PC-3 (cell line): Measurements from ENCODE around the gene ST6GALNAC3. TPM values are rescaled to one million over a fixed set of nuclear protein-coding genes. Genes with fewer than 3 reads are reported as not detected.

Experiments used
- ATAC-seq: fragments of 200-7000 bp; cut with Tn5 transposase; 2 replicates; pipeline ENCODE4 v1.9.1; 2020; ENCODE audit warnings: mild to moderate bottlenecking, moderate library complexity
- BruUV-seq: library from RNA; stranded (reverse); fragments of 400-500 nt; replicated peaks from 2 replicates; lab custom pipeline; 2021; lab: Mats Ljungman, UMichigan
- CTCF ChIA-PET: fragments of 300-600 bp; sonication (Branson Sonifier 250); formaldehyde crosslinking; loops from one replicate; lab custom pipeline; 2022; ENCODE audit warnings: antibody characterized with exemption; lab: Charles Lee
- POLR2A ChIA-PET: fragments of 300-600 bp; sonication (Branson Sonifier 250); formaldehyde crosslinking; loops from one replicate; lab custom pipeline; 2022; ENCODE audit warnings: antibody characterized with exemption; ENCODE audit not compliant: unreplicated experiment; lab: Charles Lee
- DNase-seq: peaks from one replicate; pipeline ENCODE4 v3.0.0-alpha.2; 2015
- H2AFZ ChIP-seq: fragments of 300-600 bp; sonication (generic); 2 replicates; pipeline ENCODE4 v1.6.0; 2016; ENCODE audit warnings: antibody characterized with exemption, low read length
- H3F3A ChIP-seq: fragments of 300-600 bp; sonication (generic); one replicate; pipeline ENCODE4 v1.6.0; 2017; ENCODE audit warnings: antibody characterized with exemption, low read length, control low read depth, mild to moderate bottlenecking; ENCODE audit not compliant: unreplicated experiment
- H3K27ac ChIP-seq: fragments of 300-600 bp; sonication (generic); 2 replicates; pipeline ENCODE4 v1.5.1; 2016; ENCODE audit warnings: mild to moderate bottlenecking, low read length
- H3K27me3 ChIP-seq: fragments of 300-600 bp; sonication (generic); 2 replicates; pipeline ENCODE4 v1.6.1; 2016; ENCODE audit warnings: low read length, mixed read lengths
- H3K36me3 ChIP-seq: fragments of 300-600 bp; sonication (generic); 2 replicates; pipeline ENCODE4 v1.6.1; 2016; ENCODE audit warnings: low read depth, mixed run types, low read length, mixed read lengths
- H3K4me1 ChIP-seq: fragments of 300-600 bp; sonication (generic); 2 replicates; pipeline ENCODE4 v1.5.1; 2016; ENCODE audit warnings: low read length; ENCODE audit not compliant: insufficient read depth
- H3K4me2 ChIP-seq: fragments of 300-600 bp; sonication (generic); 2 replicates; pipeline ENCODE4 v1.6.0; 2016; ENCODE audit warnings: low read length
- H3K4me3 ChIP-seq: fragments of 300-600 bp; sonication (generic); 2 replicates; pipeline ENCODE4 v1.5.1; 2016; ENCODE audit warnings: mild to moderate bottlenecking, low read length, mixed read lengths
- H3K79me2 ChIP-seq: fragments of 300-600 bp; sonication (generic); 2 replicates; pipeline ENCODE4 v1.6.1; 2017; ENCODE audit warnings: low read length, mixed read lengths
- H3K9ac ChIP-seq: fragments of 300-600 bp; sonication (generic); 2 replicates; pipeline ENCODE4 v1.6.0; 2016; ENCODE audit warnings: mild to moderate bottlenecking, low read length
- H3K9me2 ChIP-seq: fragments of 300-600 bp; sonication (generic); replicated peaks from 2 replicates; pipeline ENCODE4 v1.6.1; 2016; ENCODE audit warnings: mixed run types, low read length, mixed read lengths
- H3K9me3 ChIP-seq: fragments of 300-600 bp; sonication (generic); 2 replicates; pipeline ENCODE4 v1.6.1; 2016; ENCODE audit warnings: low read length, mixed read lengths
- H4K20me1 ChIP-seq: fragments of 300-600 bp; sonication (generic); 2 replicates; pipeline ENCODE4 v1.6.1; 2016; ENCODE audit warnings: low read length, mixed read lengths
- CTCF ChIP-seq: fragments of 300-600 bp; sonication (generic); conservative IDR thresholded peaks from 2 replicates; pipeline ENCODE4 v1.5.1; 2017; ENCODE audit warnings: antibody characterized with exemption, low read depth, mild to moderate bottlenecking, low read length
- EZH2 ChIP-seq: fragments of 300-600 bp; sonication (generic); IDR thresholded peaks from one replicate; pipeline ENCODE4 v1.6.1; 2017; ENCODE audit warnings: antibody characterized with exemption, mild to moderate bottlenecking, low read length; ENCODE audit not compliant: unreplicated experiment
- EZH2phosphoT487 ChIP-seq: fragments of 300-600 bp; sonication (generic); IDR thresholded peaks from 2 replicates; pipeline ENCODE4 v1.6.1; 2018; ENCODE audit warnings: mild to moderate bottlenecking, antibody characterized with exemption, low read length, borderline replicate concordance
- intact Hi-C: fragments of 100-400 bp; cut with micrococcal nuclease; formaldehyde crosslinking; loops from 2 replicates; pipeline ENCODE4 v1.9.0; 2023
- total RNA-seq: library from RNA; depleted of rRNA; stranded (reverse); fragments of >200 nt; gene quantifications from 2 replicates; pipeline ENCODE4 v1.2.3, GENCODE V29; 2014

Gene ST6GALNAC3
- total RNA-seq, 1 experiment from 2014 or later, result not detected

GRCh38 chr1:76583235-76583868 is 508.8 kb downstream of the ST6GALNAC3 start:
- Histone ChIP-seq H3K36me3 (no peaks in the 10 kb centered on the region), H3K4me2 (no peak overlapping the region), H3K4me1 (no peaks in the 10 kb centered on the region), H3K9me3 (no peaks in the 10 kb centered on the region), H3K9me2 (no peaks in the 10 kb centered on the region), H3K27ac (no peak overlapping the region), H4K20me1 (no peaks in the 10 kb centered on the region), H2AFZ (no peak overlapping the region), H3K79me2 (no peaks in the 10 kb centered on the region), H3K4me3 (no peak overlapping the region), H3K9ac (no peak overlapping the region), H3K27me3 (peaks cover 11% of the 10 kb centered on the region), H3F3A (no peaks in the 10 kb centered on the region)
- TF ChIP-seq EZH2, result no peak
- no peak for TF ChIP-seq CTCF
- TF ChIP-seq EZH2phosphoT487, result no peak
- intact Hi-C loops, result no loop called here
- CTCF ChIA-PET, result no interaction called here
- DNase-seq (no peak), ATAC-seq (no peak)
- BruUV-seq, result no TSS peak
- POLR2A ChIA-PET, result no interaction called here

- H3K27me3 ChIP-seq, result peaks cover 11% of the 10 kb centered on the region
- intact Hi-C loops, result no loop called here
- no peaks in the 10 kb centered on the region for H3K36me3 ChIP-seq
- H3K4me2 ChIP-seq, result no peak overlapping the region
- H3K9me2 ChIP-seq, result no peaks in the 10 kb centered on the region
- H3K4me3 ChIP-seq, result no peak overlapping the region
- ChIA-PET CTCF (no interaction called here), POLR2A (no interaction called here)
- BruUV-seq, result no TSS peak
- H2AFZ ChIP-seq, result no peak overlapping the region
- no peaks in the 10 kb centered on the region for H3K4me1 ChIP-seq
- TF ChIP-seq EZH2phosphoT487 (no peak), EZH2 (no peak), CTCF (no peak)
- ATAC-seq, result no peak
- DNase-seq, result no peak
- H3K9ac ChIP-seq, result no peak overlapping the region
- H3K79me2 ChIP-seq, result no peaks in the 10 kb centered on the region
- no peaks in the 10 kb centered on the region for H4K20me1 ChIP-seq
- no peaks in the 10 kb centered on the region for H3K9me3 ChIP-seq
- no peak overlapping the region for H3K27ac ChIP-seq
- no peaks in the 10 kb centered on the region for H3F3A ChIP-seq
Observed at GRCh38 chr1:76583875-76584477, 509.4 kb downstream of the ST6GALNAC3 start.
